OCI-LY1 (cell line): Measurements from ENCODE around the gene PCP4L1.

ENCODE experiments used
- H2AFZ ChIP-seq: fragments of 200-600 bp; sonication (generic), shearing (Covaris generic); 2 replicates; pipeline ENCODE4 v1.6.0; 2014; ENCODE audit warnings: antibody characterized with exemption, mild to moderate bottlenecking, low read length
- H3F3A ChIP-seq: fragments of 200-600 bp; sonication (generic), shearing (Covaris generic); 2 replicates; pipeline ENCODE4 v1.6.0; 2014; ENCODE audit warnings: mild to moderate bottlenecking, antibody characterized with exemption, low read length, moderate library complexity; ENCODE audit not compliant: insufficient read depth
- H3K27ac ChIP-seq: fragments of 200-600 bp; sonication (generic); 2 replicates; pipeline ENCODE4 v1.5.1; 2014; ENCODE audit warnings: low read length, mixed run types, mild to moderate bottlenecking, low read depth; ENCODE audit not compliant: poor library complexity, severe bottlenecking
- H3K27me3 ChIP-seq: fragments of 200-600 bp; sonication (generic); 2 replicates; pipeline ENCODE4 v1.6.0; 2014; ENCODE audit warnings: antibody characterized with exemption, mild to moderate bottlenecking, low read length, moderate library complexity; ENCODE audit not compliant: insufficient read depth
- H3K36me3 ChIP-seq: fragments of 200-600 bp; sonication (generic); 2 replicates; pipeline ENCODE4 v1.6.1; 2014; ENCODE audit warnings: mild to moderate bottlenecking, antibody characterized with exemption, low read length, moderate library complexity, mixed read lengths; ENCODE audit not compliant: insufficient read depth
- H3K4me1 ChIP-seq: fragments of 200-600 bp; sonication (generic); 2 replicates; pipeline ENCODE4 v1.5.1; 2014; ENCODE audit warnings: mild to moderate bottlenecking, low read length, moderate library complexity; ENCODE audit not compliant: insufficient read depth, severe bottlenecking
- H3K4me2 ChIP-seq: fragments of 200-600 bp; sonication (generic), shearing (Covaris generic); 2 replicates; pipeline ENCODE4 v1.6.1; 2014; ENCODE audit warnings: low read length
- H3K4me3 ChIP-seq: fragments of 200-600 bp; sonication (generic); 2 replicates; pipeline ENCODE4 v1.5.1; 2014; ENCODE audit warnings: low read length, low read depth, mild to moderate bottlenecking, mixed read lengths; ENCODE audit not compliant: poor library complexity, severe bottlenecking
- H3K79me2 ChIP-seq: fragments of 200-600 bp; shearing (Covaris generic); 2 replicates; pipeline ENCODE4 v1.6.1; 2016; ENCODE audit warnings: mixed run types, low read length, mixed read lengths; ENCODE audit not compliant: insufficient read depth
- H3K9ac ChIP-seq: fragments of 200-600 bp; sonication (generic), shearing (Covaris generic); 2 replicates; pipeline ENCODE4 v1.6.1; 2014; ENCODE audit warnings: mild to moderate bottlenecking, low read length, mixed read lengths
- H3K9me2 ChIP-seq: fragments of 200-600 bp; sonication (generic), shearing (Covaris generic); 2 replicates; pipeline ENCODE4 v1.6.1; 2014; ENCODE audit warnings: low read depth, mild to moderate bottlenecking, low read length, mixed read lengths
- H3K9me3 ChIP-seq: fragments of 200-600 bp; shearing (Covaris generic); 2 replicates; pipeline ENCODE4 v1.6.1; 2014; ENCODE audit warnings: low read length, mixed read lengths
- H4K20me1 ChIP-seq: fragments of 200-600 bp; sonication (generic), shearing (Covaris generic); 2 replicates; pipeline ENCODE4 v1.6.0; 2016; ENCODE audit warnings: mild to moderate bottlenecking, low read length; ENCODE audit not compliant: insufficient read depth
- CTCF ChIP-seq: fragments of 200-600 bp; sonication (generic), shearing (Covaris generic); IDR thresholded peaks from 2 replicates; pipeline ENCODE4 v1.5.1; 2017; ENCODE audit warnings: mild to moderate bottlenecking, antibody characterized with exemption, low read length, moderate library complexity, mixed read lengths
- EZH2 ChIP-seq: fragments of 200-600 bp; sonication (generic), shearing (Covaris generic); IDR thresholded peaks from 2 replicates; pipeline ENCODE4 v1.8.0; 2017; ENCODE audit warnings: borderline replicate concordance, mixed run types, mild to moderate bottlenecking, antibody characterized with exemption, low read length, moderate library complexity, mixed read lengths

Gene PCP4L1

DNA sequence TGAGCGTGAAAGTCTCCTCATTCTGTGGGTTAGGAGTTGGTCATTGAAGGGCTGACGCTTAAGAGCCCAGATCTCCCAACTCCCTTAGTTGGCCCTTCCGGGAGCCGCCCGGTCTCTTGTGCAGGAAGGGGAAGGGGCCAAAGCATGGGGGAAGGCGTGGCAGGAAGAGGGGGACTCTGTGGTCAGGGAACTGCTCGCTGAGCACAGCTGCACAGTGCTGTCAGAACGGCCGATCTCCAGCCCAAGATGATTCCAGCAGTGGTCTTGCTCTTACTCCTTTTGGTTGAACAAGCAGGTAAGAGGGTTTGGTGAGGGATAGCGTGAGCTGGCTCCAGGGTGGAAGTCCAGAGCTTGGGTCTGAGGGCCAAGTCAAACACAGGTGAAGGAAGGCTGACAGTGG, 43.5 kb upstream of the PCP4L1 start, which contains the start of gene FCER1G:
Gene FCER1G (plus strand): TSS at position 220 of the 400 bp plus-strand sequence. CDS start 27 bp downstream, at position 247.
- H3F3A ChIP-seq, result no peaks in the 10 kb centered on the region
- no peak within 1 kb of the TSS for H3K4me3 ChIP-seq
- no peaks in the 10 kb centered on the region for H3K27me3 ChIP-seq
- no peak for TF ChIP-seq EZH2
- H3K36me3 ChIP-seq, result peaks cover 51% of the 10 kb centered on the region
- H3K9me2 ChIP-seq, result no peaks in the 10 kb centered on the region
- H3K27ac ChIP-seq, result no peak within 1 kb of the TSS
- peaks cover 20% of the 10 kb centered on the region for H3K4me1 ChIP-seq
- no peak within 1 kb of the TSS for H3K4me2 ChIP-seq
- H3K9ac ChIP-seq, result no peak within 1 kb of the TSS
- H3K9me3 ChIP-seq, result no peaks in the 10 kb centered on the region
- H3K79me2 ChIP-seq, result no peaks in the 10 kb centered on the region
- no peak within 1 kb of the TSS for H2AFZ ChIP-seq
- H4K20me1 ChIP-seq, result no peaks in the 10 kb centered on the region

- Histone ChIP-seq H3K36me3 (peaks cover 30% of the 10 kb centered on the region), H3K9me3 (no peaks in the 10 kb centered on the region), H3K9me2 (no peaks in the 10 kb centered on the region), H2AFZ (no peak overlapping the region), H3K4me2 (0 out of 2 replicates have a peak overlapping the region, but pooled peaks have one; percentile 9), H3K4me3 (no peak overlapping the region), H3K4me1 (peaks cover 20% of the 10 kb centered on the region), H4K20me1 (no peaks in the 10 kb centered on the region), H3K9ac (no peak overlapping the region), H3F3A (no peaks in the 10 kb centered on the region), H3K27me3 (no peaks in the 10 kb centered on the region), H3K79me2 (no peaks in the 10 kb centered on the region), H3K27ac (no peak overlapping the region)
- TF ChIP-seq CTCF (no peak), EZH2 (no peak)
These were observed 41.4 kb upstream of the PCP4L1 start for GRCh38 chr1:161216945-161217712.

GRCh38 chr1:161217831-161218230, 40.7 kb upstream of the PCP4L1 start:
- Histone ChIP-seq H3K4me2 (0 out of 2 replicates have a peak overlapping the region, but pooled peaks have one; percentile 9), H2AFZ (no peak overlapping the region), H4K20me1 (no peaks in the 10 kb centered on the region), H3K36me3 (peaks cover 23% of the 10 kb centered on the region), H3K27ac (no peak overlapping the region), H3K9me3 (no peaks in the 10 kb centered on the region), H3K9me2 (no peaks in the 10 kb centered on the region), H3K9ac (no peak overlapping the region), H3K4me1 (peaks cover 20% of the 10 kb centered on the region), H3K4me3 (no peak overlapping the region), H3F3A (no peaks in the 10 kb centered on the region), H3K27me3 (no peaks in the 10 kb centered on the region), H3K79me2 (no peaks in the 10 kb centered on the region)
- no peak for TF ChIP-seq CTCF
- no peak for TF ChIP-seq EZH2
